Rectal smooth muscle tissue (tissue), 1 donor: ENCODE results near the gene CCNI.

Source experiments
- H3K27ac ChIP-seq: one replicate; pipeline ENCODE4 v1.7.0; 2013; ENCODE audit warnings: low read depth, low read length, inconsistent platforms
- H3K27me3 ChIP-seq: one replicate; pipeline ENCODE4 v1.7.0; 2013; ENCODE audit warnings: low read length; ENCODE audit not compliant: control insufficient read depth, insufficient read depth
- H3K36me3 ChIP-seq: one replicate; pipeline ENCODE4 v1.7.0; 2013; ENCODE audit warnings: low read length; ENCODE audit not compliant: control insufficient read depth, insufficient read depth
- H3K4me1 ChIP-seq: one replicate; pipeline ENCODE4 v1.7.0; 2013; ENCODE audit warnings: low read length; ENCODE audit not compliant: control insufficient read depth, insufficient read depth
- H3K4me3 ChIP-seq: one replicate; pipeline ENCODE4 v1.7.0; 2013; ENCODE audit warnings: low read length
- H3K9ac ChIP-seq: one replicate; pipeline ENCODE4 v1.7.0; 2013; ENCODE audit warnings: low read length

Gene CCNI

DNA sequence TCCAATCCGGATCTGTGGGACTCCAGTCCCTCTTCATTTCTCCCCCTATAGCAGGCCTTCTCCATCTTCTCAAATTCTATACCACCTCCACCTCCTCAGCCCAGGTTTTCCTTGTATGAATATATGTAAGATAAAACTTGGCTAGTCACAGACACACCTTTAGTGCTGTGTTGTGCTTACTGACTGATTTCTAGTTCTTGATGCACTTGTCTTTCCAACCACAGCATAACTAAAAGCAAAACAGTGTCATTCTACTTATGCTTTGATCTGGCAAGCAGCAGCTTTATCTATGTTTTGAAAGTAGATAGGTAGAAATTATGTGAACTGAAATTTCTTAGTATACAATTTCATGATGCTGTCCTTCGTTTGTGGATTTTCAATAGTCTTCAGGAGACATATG is 47.5 kb downstream of the CCNI start:
- no peaks in the 10 kb centered on the region for H3K4me1 ChIP-seq
- no peak overlapping the region for H3K27ac ChIP-seq
- no peaks in the 10 kb centered on the region for H3K27me3 ChIP-seq
- peaks cover 10% of the 10 kb centered on the region for H3K36me3 ChIP-seq
- no peak overlapping the region for H3K4me3 ChIP-seq
- no peak overlapping the region for H3K9ac ChIP-seq

DNA sequence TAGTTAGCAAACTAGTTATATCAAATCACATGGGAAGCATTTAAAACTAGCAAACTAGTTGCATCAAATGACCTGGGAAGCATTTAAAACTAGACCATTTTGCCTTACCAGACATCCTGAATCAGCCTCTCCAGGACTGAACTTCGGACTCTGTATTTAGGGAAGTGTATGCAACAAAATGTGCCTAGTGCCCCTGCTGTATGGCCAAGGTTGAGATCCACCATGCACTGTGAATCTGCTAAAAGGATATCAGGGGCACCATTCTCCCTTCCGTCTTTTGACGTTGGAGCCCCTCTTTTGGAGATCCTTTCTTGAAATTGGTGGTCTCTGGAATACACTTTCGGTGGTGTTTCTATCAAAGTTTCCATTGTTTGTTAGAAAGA is 49.5 kb downstream of the CCNI start:
- no peaks in the 10 kb centered on the region for H3K27me3 ChIP-seq
- H3K4me3 ChIP-seq, result no peak overlapping the region
- no peak overlapping the region for H3K27ac ChIP-seq
- no peak overlapping the region for H3K9ac ChIP-seq
- peaks cover 10% of the 10 kb centered on the region for H3K36me3 ChIP-seq
- H3K4me1 ChIP-seq, result no peaks in the 10 kb centered on the region

DNA sequence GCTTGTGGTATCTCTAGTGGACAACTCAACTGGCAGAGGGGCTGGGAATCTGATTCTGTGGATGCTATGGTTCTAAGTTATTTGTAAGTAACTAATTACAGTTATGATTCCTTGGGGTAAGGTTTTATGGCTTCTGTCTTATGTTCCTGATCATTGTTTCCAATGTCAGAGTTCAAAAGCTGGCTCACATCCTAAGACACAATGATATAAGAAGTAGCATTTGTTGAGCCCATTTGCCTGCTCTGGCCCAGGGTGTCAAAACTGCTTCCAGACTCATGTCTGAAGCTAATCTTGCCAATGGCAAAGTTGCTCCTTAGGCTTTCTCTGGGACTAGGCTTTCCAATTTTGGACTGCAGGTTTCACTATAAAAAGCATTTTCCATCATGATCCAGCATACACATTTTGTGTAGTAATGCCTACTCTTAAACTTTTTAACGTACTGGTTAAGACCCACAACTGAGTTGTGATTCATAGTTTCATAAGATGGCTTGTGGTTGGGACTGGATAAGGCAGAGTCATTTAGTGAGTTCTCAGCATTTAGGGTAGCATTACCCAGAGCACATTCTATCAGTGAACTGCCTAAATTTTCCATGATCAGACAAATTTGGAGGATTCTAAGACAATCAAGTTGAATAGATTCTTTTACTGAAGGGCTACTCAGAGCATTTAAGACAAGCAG is 50.0 kb downstream of the CCNI start:
- Histone ChIP-seq H3K4me1 (no peaks in the 10 kb centered on the region), H3K4me3 (no peak overlapping the region), H3K27me3 (no peaks in the 10 kb centered on the region), H3K36me3 (peaks cover 10% of the 10 kb centered on the region), H3K27ac (no peak overlapping the region), H3K9ac (no peak overlapping the region)

DNA sequence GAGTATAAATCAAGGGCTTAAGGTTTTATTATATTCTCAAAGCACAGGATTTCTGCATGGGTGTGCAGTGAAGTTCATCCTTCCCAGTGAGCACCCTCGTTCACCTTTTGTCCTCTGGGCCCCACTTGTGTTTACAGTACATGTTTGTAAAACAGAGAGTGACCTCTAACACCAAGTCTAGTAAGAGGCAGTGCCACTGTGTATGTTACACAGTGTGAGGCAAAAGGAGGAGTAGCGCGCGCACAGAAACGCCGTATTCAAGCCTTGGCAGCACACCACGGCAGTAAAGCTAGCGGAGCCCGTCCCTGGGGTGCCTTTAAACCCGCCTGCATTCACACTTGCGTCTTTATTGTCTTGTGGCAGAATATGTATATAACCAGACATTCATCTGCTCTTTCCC is 51.9 kb downstream of the CCNI start:
- no peak overlapping the region for H3K9ac ChIP-seq
- peaks cover 18% of the 10 kb centered on the region for H3K36me3 ChIP-seq
- no peaks in the 10 kb centered on the region for H3K4me1 ChIP-seq
- H3K4me3 ChIP-seq, result no peak overlapping the region
- H3K27me3 ChIP-seq, result no peaks in the 10 kb centered on the region
- H3K27ac ChIP-seq, result no peak overlapping the region

DNA sequence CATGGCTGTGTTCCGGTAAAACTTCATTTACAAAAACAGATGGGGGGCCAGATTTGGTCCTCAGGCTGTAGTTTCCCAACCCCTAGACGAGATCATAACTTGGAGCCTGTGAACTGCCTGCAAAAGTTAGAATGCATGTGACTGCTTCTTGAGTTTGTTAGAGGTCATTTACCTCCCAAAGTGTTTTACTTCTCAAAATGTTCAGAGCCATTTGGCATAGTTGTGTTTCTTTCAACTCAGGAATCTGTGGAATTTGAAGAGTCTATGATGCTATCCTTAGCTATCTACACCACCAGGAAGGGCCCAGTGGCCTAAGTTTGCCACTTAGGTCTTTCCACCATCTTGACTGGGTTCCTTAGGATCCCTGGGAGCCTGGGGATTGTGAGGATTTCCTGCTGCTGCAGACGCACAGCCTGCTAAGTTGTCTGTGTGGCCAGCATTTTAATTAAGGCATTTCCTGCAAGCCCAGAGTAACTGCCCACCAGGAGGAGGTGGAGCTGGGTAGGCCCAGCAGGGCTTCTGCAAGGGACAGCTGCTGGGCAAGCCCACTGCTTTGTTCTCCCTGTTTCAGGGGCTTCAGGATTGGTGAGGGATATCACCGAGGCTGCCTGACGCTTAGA is 53.1 kb downstream of the CCNI start:
- no peak overlapping the region for H3K27ac ChIP-seq

DNA sequence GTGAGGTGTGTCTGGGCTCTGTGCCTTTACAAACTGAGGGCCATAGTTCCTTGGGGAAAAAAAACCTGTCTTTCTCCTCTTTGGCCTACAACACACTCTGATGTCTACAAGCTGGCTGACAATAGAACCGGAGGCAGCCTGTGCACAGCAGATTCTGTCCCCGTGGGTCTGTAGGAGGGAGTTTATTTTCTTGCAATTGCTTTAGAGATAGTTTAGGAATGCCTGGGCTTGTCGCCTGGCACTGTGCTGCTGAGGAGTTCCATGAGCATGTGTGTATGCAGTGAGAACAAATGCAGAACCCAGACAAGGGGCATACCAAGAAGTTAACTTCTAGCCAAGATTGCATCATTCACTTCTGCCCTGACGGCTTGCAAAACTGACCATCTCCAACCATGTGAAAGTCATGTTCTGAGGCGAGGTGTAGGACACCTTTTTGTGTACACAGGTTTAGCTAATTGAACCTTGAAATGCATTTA is 54.1 kb downstream of the CCNI start:
- no peak overlapping the region for H3K27ac ChIP-seq
- peaks cover 15% of the 10 kb centered on the region for H3K36me3 ChIP-seq
- H3K9ac ChIP-seq, result no peak overlapping the region
- H3K4me1 ChIP-seq, result no peaks in the 10 kb centered on the region
- H3K4me3 ChIP-seq, result no peak overlapping the region
- no peaks in the 10 kb centered on the region for H3K27me3 ChIP-seq

More for the DNA sequence above, 53.1 kb downstream of the CCNI start:
- Histone ChIP-seq H3K27me3 (no peaks in the 10 kb centered on the region), H3K36me3 (peaks cover 18% of the 10 kb centered on the region), H3K4me1 (no peaks in the 10 kb centered on the region), H3K4me3 (no peak overlapping the region), H3K9ac (no peak overlapping the region)

DNA sequence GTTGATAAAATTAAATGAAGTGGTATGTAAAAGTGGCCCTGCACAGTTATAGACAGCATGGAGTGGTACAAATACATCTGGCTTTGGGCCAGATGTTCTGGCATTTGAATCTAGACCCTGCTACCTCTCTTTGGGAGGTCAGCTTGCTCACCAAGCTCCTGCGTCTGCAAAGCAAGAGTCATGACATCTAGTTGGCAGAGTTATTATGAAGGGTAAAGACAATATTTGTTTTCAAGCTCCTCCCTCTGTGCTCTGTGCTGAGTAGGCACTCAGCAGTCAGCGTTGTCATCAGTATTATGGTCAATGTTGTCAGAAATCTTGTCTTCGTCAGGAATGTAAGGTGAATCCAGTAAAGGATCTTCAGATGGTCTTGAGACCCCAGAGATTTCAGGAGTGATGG is 55.8 kb downstream of the CCNI start:
- H3K27me3 ChIP-seq, result no peaks in the 10 kb centered on the region
- no peak overlapping the region for H3K4me3 ChIP-seq
- H3K4me1 ChIP-seq, result no peaks in the 10 kb centered on the region
- H3K27ac ChIP-seq, result no peak overlapping the region
- peaks cover 16% of the 10 kb centered on the region for H3K36me3 ChIP-seq
- H3K9ac ChIP-seq, result no peak overlapping the region

DNA sequence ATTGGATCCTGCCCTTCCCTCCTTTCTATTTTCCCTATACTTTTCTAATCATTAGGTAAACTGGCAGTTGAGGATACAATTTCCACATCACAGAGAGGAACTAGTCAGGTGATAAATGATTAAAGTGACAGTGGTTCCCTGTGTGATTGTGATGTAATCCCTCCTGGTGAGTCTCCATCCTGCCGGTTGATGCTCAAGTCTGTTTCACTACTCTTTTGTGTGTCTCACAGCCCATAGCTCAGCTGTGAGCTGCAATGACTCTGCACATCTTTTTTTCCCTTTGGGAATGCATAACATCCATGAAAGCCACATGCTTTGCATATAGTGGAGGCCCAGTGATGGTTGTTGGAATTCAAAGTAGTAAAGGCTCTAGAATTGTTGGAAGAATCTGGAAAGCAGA is 60.4 kb downstream of the CCNI start:
- Histone ChIP-seq H3K4me1 (no peaks in the 10 kb centered on the region), H3K36me3 (peaks cover 19% of the 10 kb centered on the region), H3K27me3 (no peaks in the 10 kb centered on the region), H3K4me3 (no peak overlapping the region), H3K27ac (no peak overlapping the region), H3K9ac (no peak overlapping the region)

DNA sequence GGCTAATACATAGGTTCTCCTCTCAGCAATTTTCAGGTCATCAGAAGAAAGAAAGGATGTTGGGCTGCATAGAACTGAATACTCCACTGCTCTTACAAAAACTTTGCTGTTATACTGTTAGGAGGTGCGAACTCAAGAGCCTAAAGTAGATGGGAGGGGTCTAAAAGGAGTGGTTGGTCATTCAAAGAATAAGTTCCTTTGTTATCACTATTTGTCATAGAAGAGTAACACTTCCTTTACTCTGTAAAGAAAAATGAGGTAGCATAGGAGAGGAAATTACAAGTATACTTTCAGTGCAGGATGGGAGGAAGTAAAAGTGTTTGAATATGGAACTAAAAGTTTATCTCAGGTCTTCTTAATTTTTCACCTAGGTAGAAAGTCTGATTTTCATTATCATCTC is 61.5 kb downstream of the CCNI start:
- Histone ChIP-seq H3K4me1 (no peaks in the 10 kb centered on the region), H3K27ac (no peak overlapping the region), H3K9ac (no peak overlapping the region), H3K36me3 (peaks cover 13% of the 10 kb centered on the region), H3K27me3 (no peaks in the 10 kb centered on the region), H3K4me3 (no peak overlapping the region)

DNA sequence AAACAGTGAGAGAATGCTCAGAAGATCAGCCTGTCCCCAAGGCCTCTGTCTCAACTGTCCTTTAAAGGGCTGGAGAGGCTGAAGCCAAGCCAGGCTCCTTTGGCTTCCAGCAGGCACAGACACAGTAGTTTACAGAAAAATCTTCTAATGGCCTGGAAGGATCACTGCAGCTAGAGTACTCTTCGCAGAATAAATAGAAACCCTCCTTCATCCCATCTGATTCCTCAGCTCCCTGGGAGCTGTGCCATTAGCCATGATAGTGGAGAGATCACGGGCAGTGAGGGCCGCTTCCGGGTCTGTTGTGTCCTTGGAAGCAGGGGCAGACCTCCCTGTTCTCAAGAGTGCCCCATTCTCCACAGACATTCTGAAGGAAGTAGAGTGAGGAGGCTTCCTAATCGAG is 63.1 kb downstream of the CCNI start:
- H3K36me3 ChIP-seq, result peaks cover 9% of the 10 kb centered on the region
- no peak overlapping the region for H3K9ac ChIP-seq
- no peak overlapping the region for H3K27ac ChIP-seq
- H3K4me3 ChIP-seq, result no peak overlapping the region
- no peaks in the 10 kb centered on the region for H3K27me3 ChIP-seq
- no peaks in the 10 kb centered on the region for H3K4me1 ChIP-seq

DNA sequence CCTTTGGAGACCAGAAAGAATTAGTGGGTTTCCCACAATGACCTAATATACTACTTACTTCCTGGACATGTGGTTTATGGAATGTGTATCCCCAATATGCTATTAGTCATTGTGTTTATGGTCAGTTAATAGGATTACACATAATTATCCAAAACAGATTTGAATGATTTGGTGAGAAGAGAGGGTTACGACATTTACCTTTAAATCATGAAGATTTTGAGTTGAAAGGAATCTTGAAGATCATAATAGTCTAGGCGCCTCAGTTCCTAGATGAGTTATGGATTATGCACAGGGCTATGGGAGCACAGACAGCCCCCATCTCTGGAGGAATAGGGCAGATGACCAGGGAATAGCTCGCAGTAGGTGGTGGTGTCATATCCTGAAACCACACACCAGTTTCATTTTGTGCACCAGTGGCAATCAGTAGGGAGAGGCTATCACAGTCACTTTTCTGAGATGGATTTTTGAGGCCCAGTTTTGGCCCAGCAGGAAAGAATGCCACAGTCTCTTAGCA is 64.9 kb downstream of the CCNI start:
- Histone ChIP-seq H3K4me3 (no peak overlapping the region), H3K9ac (no peak overlapping the region), H3K36me3 (peaks cover 9% of the 10 kb centered on the region), H3K4me1 (no peaks in the 10 kb centered on the region), H3K27me3 (no peaks in the 10 kb centered on the region), H3K27ac (no peak overlapping the region)

DNA sequence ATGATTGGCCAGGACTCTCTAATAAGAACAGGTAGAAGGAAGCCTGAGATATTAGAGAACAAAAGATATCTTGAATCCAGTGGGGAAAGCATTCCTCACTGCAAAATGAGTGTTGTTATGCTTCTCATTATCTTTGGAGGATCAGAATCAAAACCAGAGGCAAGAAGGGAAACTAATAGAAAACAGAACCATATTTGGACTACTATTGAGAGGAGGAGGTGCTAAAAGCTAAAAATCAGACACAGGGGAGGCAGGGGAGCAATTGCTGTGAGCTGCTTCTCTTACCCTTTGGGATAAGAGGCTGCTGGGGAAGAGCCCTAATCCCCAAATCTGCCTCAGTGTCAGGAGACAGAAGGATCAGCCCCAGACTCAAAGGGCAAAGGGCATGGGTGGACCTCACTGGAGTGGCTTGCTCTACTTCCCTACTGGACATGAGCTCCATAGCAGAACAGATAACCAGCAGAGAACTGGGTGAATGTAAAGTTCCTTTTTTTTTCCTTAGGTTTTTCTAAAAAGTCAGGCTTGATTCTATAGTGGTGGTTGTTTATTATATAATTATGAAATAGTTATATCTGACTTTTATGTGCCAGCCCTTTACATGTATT is 66.2 kb downstream of the CCNI start:
- H3K27me3 ChIP-seq, result no peaks in the 10 kb centered on the region
- H3K27ac ChIP-seq, result no peak overlapping the region
- H3K4me3 ChIP-seq, result no peak overlapping the region
- H3K36me3 ChIP-seq, result no peaks in the 10 kb centered on the region
- H3K4me1 ChIP-seq, result no peaks in the 10 kb centered on the region
- H3K9ac ChIP-seq, result no peak overlapping the region
